K562 (cell line): ENCODE measurements around the gene MEX3A. TPM values are rescaled to one million over a fixed set of nuclear protein-coding genes. Genes with fewer than 3 reads are reported as not detected.

Source experiments
- BHLHE40 ChIP-seq: IDR thresholded peaks from 2 replicates; pipeline ENCODE4 v1.6.1; 2011; ENCODE audit warnings: low read length, improper control_type of control experiment
- CBX1 ChIP-seq: sonication (generic); IDR thresholded peaks from 2 replicates; pipeline ENCODE4 v1.6.1; 2016; ENCODE audit warnings: antibody characterized with exemption, low read depth, mild to moderate bottlenecking
- ETV5 ChIP-seq: sonication (generic); formaldehyde crosslinking; IDR thresholded peaks from 2 replicates; pipeline ENCODE4 v1.4.0; 2020; ENCODE audit warnings: low read depth, mild to moderate bottlenecking, missing genetic modification reagents
- KLF6 ChIP-seq: fragments of 250-450 bp; sonication (Bioruptor Pico); IDR thresholded peaks from 2 replicates; pipeline ENCODE4 v1.4.0; 2020; ENCODE audit warnings: mild to moderate bottlenecking, moderate library complexity, borderline replicate concordance
- MLLT1 ChIP-seq, 2 experiments: fragments of 450-650 bp; IDR thresholded peaks; 2 replicates each; pipeline ENCODE4 v1.6.1; 2016
- RBM25 ChIP-seq: fragments of 200-400 bp; formaldehyde crosslinking; IDR thresholded peaks from 2 replicates; pipeline ENCODE4 v1.6.1; 2018; ENCODE audit warnings: low read length, low read depth, moderate library complexity; ENCODE audit not compliant: severe bottlenecking
- SETDB1 ChIP-seq: IDR thresholded peaks from one replicate; pipeline ENCODE4 v1.6.1; 2012; ENCODE audit warnings: low read length, control low read depth, inconsistent platforms
- SPI1 ChIP-seq: IDR thresholded peaks from 2 replicates; pipeline ENCODE4 v1.6.1; 2011; ENCODE audit warnings: low read depth, low read length, control low read depth, borderline replicate concordance
- SRSF7 ChIP-seq: fragments of 200-400 bp; formaldehyde crosslinking; optimal IDR thresholded peaks from 2 replicates; pipeline ENCODE3; 2017; ENCODE audit warnings: mild to moderate bottlenecking, low read depth, low read length
- TBL1XR1 ChIP-seq, 2 experiments: IDR thresholded peaks; 2 replicates each; pipeline ENCODE4 v1.6.1; 2012; ENCODE audit warnings: improper control_type of control experiment in 2 of 2, low read length in 2 of 2, mild to moderate bottlenecking in 1 of 2
- ZC3H4 ChIP-seq: sonication (generic); formaldehyde crosslinking; IDR thresholded peaks from 2 replicates; pipeline ENCODE4 v1.9.0; 2021; ENCODE audit warnings: missing genetic modification reagents, borderline replicate concordance
- ZMIZ1 ChIP-seq, 2 experiments: fragments of 150-350 bp in 1 of 2; IDR thresholded peaks; 2 replicates each; pipeline ENCODE4 v1.6.1; 2012 to 2016; ENCODE audit warnings: low read depth in 2 of 2, low read length in 2 of 2, mild to moderate bottlenecking in 1 of 2, moderate library complexity in 1 of 2
- ZNF584 ChIP-seq: fragments of 200-800 bp; sonication (Bioruptor generic); IDR thresholded peaks from 2 replicates; pipeline ENCODE4 v1.6.1; 2016; ENCODE audit warnings: low read depth, mild to moderate bottlenecking, missing genetic modification characterization, missing compliant biosample characterization
- polyA plus RNA-seq, 8 experiments: library from polyadenylated mRNA; depleted of rRNA in 4 of 8; stranded (reverse) in 5 of 8; unstranded in 3 of 8; fragments of >200 nt; fragmentation: Nextera tagmentation in 2 of 8; fragmentation: Illumina TruSeq in 1 of 8; extraction: Ambion mirVana in 2 of 8; extraction: Trizol in 1 of 8; gene quantifications; 2 replicates each; pipeline versions ENCODE4 v1.2.1 to v1.2.3, GENCODE V29; 2011 to 2014; ENCODE audit warnings: inconsistent platforms in 1 of 8, missing spikeins in 1 of 8
- total RNA-seq, 7 experiments: library from RNA; depleted of rRNA in 6 of 7; stranded (reverse); fragments of >200 nt in 6 of 7; fragmentation: Illumina TruSeq in 2 of 7; extraction: Trizol in 2 of 7; gene quantifications; 2 replicates each; pipeline versions ENCODE4 v1.2.1 to v1.2.3, GENCODE V29; 2011 to 2021; ENCODE audit warnings: low replicate concordance in 1 of 7
- TF ChIP-seq, protein P1 (sequence below): fragments of 250-450 bp; sonication (Bioruptor Pico); IDR thresholded peaks from 2 replicates; pipeline ENCODE4 v1.8.0; 2021; ENCODE audit warnings: borderline replicate concordance, mild to moderate bottlenecking, moderate library complexity; ENCODE audit not compliant: poor library complexity, severe bottlenecking
- TF ChIP-seq, protein P2 (sequence below): sonication (generic); formaldehyde crosslinking; IDR thresholded peaks from 2 replicates; pipeline ENCODE4 v1.8.0; 2022; ENCODE audit warnings: missing genetic modification reagents, mild to moderate bottlenecking, borderline replicate concordance
- TF ChIP-seq, protein P3 (sequence below), 3 experiments: fragments of 200-800 bp in 1 of 3; sonication (Bioruptor generic) in 1 of 3; sonication (generic) in 1 of 3; formaldehyde crosslinking in 1 of 3; IDR thresholded peaks; 2 replicates each; pipeline versions ENCODE4 v1.6.1 to v1.8.0; 2016 to 2022; ENCODE audit warnings: mild to moderate bottlenecking in 2 of 3, missing compliant biosample characterization in 2 of 3, missing genetic modification characterization in 2 of 3, missing genetic modification reagents in 1 of 3

The MEX3A gene
- total and polyA plus RNA-seq, 9 of the 15 experiments (the other 6 are each of a cell fraction or from before 2014, with no cell fraction given), result 0.36 to 13.7 (median 5.2) TPM

GRCh38 chr1:156083800-156084790 is 1.8 kb upstream of the MEX3A start (continued):
- TF ChIP-seq CBX1 (no peak), SETDB1 (no peak), ETV5 (CRISPR knock-in tag) (no peak), ZC3H4 (CRISPR knock-in tag) (no peak), ZNF584 (CRISPR knock-in tag) (no peak), TBL1XR1 (IDR thresholded peaks at IDR 0.05; ENCODE audit: low read length in 2 of 2) (no peak), RBM25 (peak; percentile 93), SPI1 (peak; percentile 77; the same call in 1 of the 2 replicates), ZMIZ1 (IDR thresholded peaks at IDR 0.05; ENCODE audit: low read depth in 2 of 2, low read length in 2 of 2) (no peak), SRSF7 (no peak), MLLT1 (IDR thresholded peaks at IDR 0.05) (no peak), BHLHE40 (no peak), KLF6 (CRISPR knock-in tag) (no peak)
- TF ChIP-seq, protein P1, sequence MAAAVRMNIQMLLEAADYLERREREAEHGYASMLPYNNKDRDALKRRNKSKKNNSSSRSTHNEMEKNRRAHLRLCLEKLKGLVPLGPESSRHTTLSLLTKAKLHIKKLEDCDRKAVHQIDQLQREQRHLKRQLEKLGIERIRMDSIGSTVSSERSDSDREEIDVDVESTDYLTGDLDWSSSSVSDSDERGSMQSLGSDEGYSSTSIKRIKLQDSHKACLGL (CRISPR knock-in tag), result no peak
- TF ChIP-seq, protein P2, sequence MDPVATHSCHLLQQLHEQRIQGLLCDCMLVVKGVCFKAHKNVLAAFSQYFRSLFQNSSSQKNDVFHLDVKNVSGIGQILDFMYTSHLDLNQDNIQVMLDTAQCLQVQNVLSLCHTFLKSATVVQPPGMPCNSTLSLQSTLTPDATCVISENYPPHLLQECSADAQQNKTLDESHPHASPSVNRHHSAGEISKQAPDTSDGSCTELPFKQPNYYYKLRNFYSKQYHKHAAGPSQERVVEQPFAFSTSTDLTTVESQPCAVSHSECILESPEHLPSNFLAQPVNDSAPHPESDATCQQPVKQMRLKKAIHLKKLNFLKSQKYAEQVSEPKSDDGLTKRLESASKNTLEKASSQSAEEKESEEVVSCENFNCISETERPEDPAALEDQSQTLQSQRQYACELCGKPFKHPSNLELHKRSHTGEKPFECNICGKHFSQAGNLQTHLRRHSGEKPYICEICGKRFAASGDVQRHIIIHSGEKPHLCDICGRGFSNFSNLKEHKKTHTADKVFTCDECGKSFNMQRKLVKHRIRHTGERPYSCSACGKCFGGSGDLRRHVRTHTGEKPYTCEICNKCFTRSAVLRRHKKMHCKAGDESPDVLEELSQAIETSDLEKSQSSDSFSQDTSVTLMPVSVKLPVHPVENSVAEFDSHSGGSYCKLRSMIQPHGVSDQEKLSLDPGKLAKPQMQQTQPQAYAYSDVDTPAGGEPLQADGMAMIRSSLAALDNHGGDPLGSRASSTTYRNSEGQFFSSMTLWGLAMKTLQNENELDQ (CRISPR knock-in tag), result no peak
- TF ChIP-seq, protein P3, sequence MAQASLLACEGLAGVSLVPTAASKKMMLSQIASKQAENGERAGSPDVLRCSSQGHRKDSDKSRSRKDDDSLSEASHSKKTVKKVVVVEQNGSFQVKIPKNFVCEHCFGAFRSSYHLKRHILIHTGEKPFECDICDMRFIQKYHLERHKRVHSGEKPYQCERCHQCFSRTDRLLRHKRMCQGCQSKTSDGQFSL (CRISPR knock-in tag; IDR thresholded peaks at IDR 0.05), result no peak
- TF ChIP-seq, protein P3 (tag; IDR thresholded peaks at IDR 0.05), result peak in 1 of 2 experiments; percentile 93; a peak in 2 of 4 replicates
